Measurements from ENCODE around the gene THBS3. TPM values are rescaled to one million over a fixed set of nuclear protein-coding genes. Genes with fewer than 3 reads are reported as not detected.

Gene THBS3
- total and polyA plus RNA-seq, 9 of the 15 experiments (the other 6 are each of a cell fraction or from before 2014, with no cell fraction given): 0.59 to 8.3 (median 3.2) TPM

GRCh38 chr1:155244368-155245162 lies 36.9 kb upstream of the THBS3 start (continued):
- TF ChIP-seq, protein P1, sequence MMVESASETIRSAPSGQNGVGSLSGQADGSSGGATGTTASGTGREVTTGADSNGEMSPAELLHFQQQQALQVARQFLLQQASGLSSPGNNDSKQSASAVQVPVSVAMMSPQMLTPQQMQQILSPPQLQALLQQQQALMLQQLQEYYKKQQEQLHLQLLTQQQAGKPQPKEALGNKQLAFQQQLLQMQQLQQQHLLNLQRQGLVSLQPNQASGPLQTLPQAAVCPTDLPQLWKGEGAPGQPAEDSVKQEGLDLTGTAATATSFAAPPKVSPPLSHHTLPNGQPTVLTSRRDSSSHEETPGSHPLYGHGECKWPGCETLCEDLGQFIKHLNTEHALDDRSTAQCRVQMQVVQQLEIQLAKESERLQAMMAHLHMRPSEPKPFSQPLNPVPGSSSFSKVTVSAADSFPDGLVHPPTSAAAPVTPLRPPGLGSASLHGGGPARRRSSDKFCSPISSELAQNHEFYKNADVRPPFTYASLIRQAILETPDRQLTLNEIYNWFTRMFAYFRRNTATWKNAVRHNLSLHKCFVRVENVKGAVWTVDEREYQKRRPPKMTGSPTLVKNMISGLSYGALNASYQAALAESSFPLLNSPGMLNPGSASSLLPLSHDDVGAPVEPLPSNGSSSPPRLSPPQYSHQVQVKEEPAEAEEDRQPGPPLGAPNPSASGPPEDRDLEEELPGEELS (CRISPR knock-in tag; IDR thresholded peaks at IDR 0.05; ENCODE audit: borderline replicate concordance): peak; percentile 96; the same call in 1 of the 2 replicates
- TF ChIP-seq PCBP2 (IDR thresholded peaks at IDR 0.05; ENCODE audit: low read depth, low read length, poor library complexity, severe bottlenecking): no peak
- TF ChIP-seq ZNF347 (CRISPR knock-in tag; IDR thresholded peaks at IDR 0.05; ENCODE audit: low read depth): no peak
- TF ChIP-seq, protein P2, sequence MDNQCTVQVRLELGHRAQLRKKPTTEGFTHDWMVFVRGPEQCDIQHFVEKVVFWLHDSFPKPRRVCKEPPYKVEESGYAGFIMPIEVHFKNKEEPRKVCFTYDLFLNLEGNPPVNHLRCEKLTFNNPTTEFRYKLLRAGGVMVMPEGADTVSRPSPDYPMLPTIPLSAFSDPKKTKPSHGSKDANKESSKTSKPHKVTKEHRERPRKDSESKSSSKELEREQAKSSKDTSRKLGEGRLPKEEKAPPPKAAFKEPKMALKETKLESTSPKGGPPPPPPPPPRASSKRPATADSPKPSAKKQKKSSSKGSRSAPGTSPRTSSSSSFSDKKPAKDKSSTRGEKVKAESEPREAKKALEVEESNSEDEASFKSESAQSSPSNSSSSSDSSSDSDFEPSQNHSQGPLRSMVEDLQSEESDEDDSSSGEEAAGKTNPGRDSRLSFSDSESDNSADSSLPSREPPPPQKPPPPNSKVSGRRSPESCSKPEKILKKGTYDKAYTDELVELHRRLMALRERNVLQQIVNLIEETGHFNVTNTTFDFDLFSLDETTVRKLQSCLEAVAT (IDR thresholded peaks at IDR 0.05): peak; percentile 94 to 97
- no peak for TF ChIP-seq ZFP1 (CRISPR knock-in tag; IDR thresholded peaks at IDR 0.05)
- TF ChIP-seq, protein P3, sequence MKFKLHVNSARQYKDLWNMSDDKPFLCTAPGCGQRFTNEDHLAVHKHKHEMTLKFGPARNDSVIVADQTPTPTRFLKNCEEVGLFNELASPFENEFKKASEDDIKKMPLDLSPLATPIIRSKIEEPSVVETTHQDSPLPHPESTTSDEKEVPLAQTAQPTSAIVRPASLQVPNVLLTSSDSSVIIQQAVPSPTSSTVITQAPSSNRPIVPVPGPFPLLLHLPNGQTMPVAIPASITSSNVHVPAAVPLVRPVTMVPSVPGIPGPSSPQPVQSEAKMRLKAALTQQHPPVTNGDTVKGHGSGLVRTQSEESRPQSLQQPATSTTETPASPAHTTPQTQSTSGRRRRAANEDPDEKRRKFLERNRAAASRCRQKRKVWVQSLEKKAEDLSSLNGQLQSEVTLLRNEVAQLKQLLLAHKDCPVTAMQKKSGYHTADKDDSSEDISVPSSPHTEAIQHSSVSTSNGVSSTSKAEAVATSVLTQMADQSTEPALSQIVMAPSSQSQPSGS (CRISPR knock-in tag; IDR thresholded peaks at IDR 0.05): no peak
- peak; percentile 100 for TF ChIP-seq GATAD2B (IDR thresholded peaks at IDR 0.05; ENCODE audit: borderline replicate concordance)
- no peak for TF ChIP-seq ZNF41 (CRISPR knock-in tag; conservative IDR thresholded peaks at IDR 0.05)
- TF ChIP-seq ZNF197 (CRISPR knock-in tag; IDR thresholded peaks at IDR 0.05; ENCODE audit: low read depth): peak; percentile 94
- peak; percentile 99 for TF ChIP-seq OTX1 (CRISPR knock-in tag; IDR thresholded peaks at IDR 0.05)
- peak; percentile 91 for TF ChIP-seq NR2C2 (CRISPR knock-in tag; IDR thresholded peaks at IDR 0.05)
- peak; percentile 74 for TF ChIP-seq NR2C2 (tag; IDR thresholded peaks at IDR 0.05)
- TF ChIP-seq ZFP91 (CRISPR knock-in tag; IDR thresholded peaks at IDR 0.05): peak; percentile 80
- no peak for TF ChIP-seq RFX1 (IDR thresholded peaks at IDR 0.05)
- TF ChIP-seq BRCA1 (IDR thresholded peaks at IDR 0.05): no peak
- TF ChIP-seq BRCA1 (CRISPR knock-in tag; IDR thresholded peaks at IDR 0.05): no peak
- TF ChIP-seq TCF7 (IDR thresholded peaks at IDR 0.05; ENCODE audit: borderline replicate concordance): peak; percentile 87
- no peak for TF ChIP-seq ZFPM2 (CRISPR knock-in tag; IDR thresholded peaks at IDR 0.05)
- peak; percentile 72; the same call in 1 of the 2 replicates for TF ChIP-seq MIER1 (IDR thresholded peaks at IDR 0.05; ENCODE audit: low read depth)
- TF ChIP-seq NR4A1 (CRISPR knock-in tag; IDR thresholded peaks at IDR 0.05): no peak
- TF ChIP-seq NR4A1 (tag; IDR thresholded peaks at IDR 0.05): peak; percentile 90
- TF ChIP-seq DNMT1 (IDR thresholded peaks at IDR 0.05): peak; percentile 97
- no peak for TF ChIP-seq ILK (tag; IDR thresholded peaks at IDR 0.05; ENCODE audit: borderline replicate concordance, low read depth)
